RWPE1 (cell line): Measurements from ENCODE around the gene GALNTL6.
"Not testable (repeated sequence)": the region's sequence is repeated elsewhere in the genome, so short reads cannot be mapped to it uniquely, and the experiment has no call there.

Experiments
- CTCF ChIA-PET: fragments of 350-600 bp; sonication (Branson Sonifier 250); formaldehyde crosslinking; extraction: SDS; loops from one replicate; lab custom pipeline; 2021; lab: Yijun Ruan, JAX
- POLR2A ChIA-PET: fragments of 400-600 bp; formaldehyde crosslinking; extraction: SDS; loops from one replicate; lab custom pipeline; 2020; ENCODE audit warnings: antibody characterized with exemption; ENCODE audit not compliant: low non-redundant PET; lab: Yijun Ruan, JAX
- DNase-seq: peaks from one replicate; pipeline ENCODE4 v3.0.0; 2012; ENCODE audit warnings: low spot score
- H3K27ac ChIP-seq: fragments of 450-650 bp; 2 replicates; pipeline ENCODE4 v1.5.1; 2017
- TF ChIP-seq, protein P1 (sequence below): fragments of 450-650 bp; conservative IDR thresholded peaks from 2 replicates; pipeline ENCODE4 v1.5.1; 2017; ENCODE audit warnings: low read depth, mild to moderate bottlenecking

GALNTL6 gene

DNA sequence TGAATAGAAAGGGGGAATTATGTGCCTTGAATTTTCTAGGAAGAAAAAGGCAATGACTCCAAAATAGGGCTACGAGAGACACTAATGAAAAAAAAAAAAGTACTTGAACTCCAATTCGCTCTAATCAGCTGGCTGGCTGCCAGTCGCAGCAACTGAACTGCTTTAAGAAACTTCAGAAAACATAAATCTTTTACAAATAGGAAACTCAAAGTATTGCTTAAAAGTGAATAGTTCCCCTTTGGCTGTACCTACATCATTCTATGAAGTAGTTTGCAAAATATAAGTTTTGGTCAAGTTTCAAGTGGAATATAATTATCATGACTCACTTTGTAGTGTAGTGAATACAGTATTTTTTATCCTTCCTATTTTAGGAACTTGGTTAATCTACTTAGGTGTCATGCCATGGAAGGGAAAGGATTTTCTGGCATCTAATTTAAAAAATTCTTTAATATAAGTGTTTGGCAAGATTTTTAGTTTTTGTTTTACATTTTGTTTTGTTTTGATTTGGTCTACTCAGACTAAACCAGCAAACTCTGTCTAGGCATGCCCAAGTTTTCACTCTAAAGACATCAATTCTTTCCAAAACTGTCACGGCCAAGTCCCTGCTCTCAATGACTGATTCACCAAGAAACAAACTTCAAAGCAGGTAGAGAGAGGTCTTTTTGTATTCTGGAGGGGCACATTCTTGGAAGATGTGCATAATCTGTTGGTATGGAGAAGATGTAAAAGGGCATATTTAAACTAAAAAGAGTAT is 973.0 kb downstream of the GALNTL6 start:
- no peak for DNase-seq
- H3K27ac ChIP-seq, result no peak overlapping the region
- POLR2A ChIA-PET, result no interaction called here
- TF ChIP-seq, protein P1, sequence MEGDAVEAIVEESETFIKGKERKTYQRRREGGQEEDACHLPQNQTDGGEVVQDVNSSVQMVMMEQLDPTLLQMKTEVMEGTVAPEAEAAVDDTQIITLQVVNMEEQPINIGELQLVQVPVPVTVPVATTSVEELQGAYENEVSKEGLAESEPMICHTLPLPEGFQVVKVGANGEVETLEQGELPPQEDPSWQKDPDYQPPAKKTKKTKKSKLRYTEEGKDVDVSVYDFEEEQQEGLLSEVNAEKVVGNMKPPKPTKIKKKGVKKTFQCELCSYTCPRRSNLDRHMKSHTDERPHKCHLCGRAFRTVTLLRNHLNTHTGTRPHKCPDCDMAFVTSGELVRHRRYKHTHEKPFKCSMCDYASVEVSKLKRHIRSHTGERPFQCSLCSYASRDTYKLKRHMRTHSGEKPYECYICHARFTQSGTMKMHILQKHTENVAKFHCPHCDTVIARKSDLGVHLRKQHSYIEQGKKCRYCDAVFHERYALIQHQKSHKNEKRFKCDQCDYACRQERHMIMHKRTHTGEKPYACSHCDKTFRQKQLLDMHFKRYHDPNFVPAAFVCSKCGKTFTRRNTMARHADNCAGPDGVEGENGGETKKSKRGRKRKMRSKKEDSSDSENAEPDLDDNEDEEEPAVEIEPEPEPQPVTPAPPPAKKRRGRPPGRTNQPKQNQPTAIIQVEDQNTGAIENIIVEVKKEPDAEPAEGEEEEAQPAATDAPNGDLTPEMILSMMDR, result no peak
- CTCF ChIA-PET, result no interaction called here

DNA sequence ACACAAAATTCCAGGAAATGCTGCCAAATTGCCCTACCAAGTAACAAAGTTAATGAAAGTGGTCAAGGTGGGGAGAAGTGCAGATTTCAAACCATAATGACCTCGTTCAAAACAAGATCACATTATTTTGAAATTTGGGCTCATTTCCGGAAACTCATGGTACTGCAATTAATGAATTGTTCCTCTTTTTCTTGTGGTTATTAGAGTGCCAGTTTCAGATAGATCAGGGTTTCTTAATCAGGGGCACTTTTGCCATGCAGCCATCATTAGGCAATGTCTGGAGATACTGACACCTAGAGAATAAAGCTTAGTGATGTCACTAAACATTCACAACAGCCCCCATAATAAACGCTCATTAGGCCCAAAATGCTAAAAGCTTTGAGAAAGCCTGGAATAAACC is 973.9 kb downstream of the GALNTL6 start:
- CTCF ChIA-PET, result no interaction called here
- H3K27ac ChIP-seq, result no peak overlapping the region
- POLR2A ChIA-PET, result no interaction called here
- DNase-seq, result no peak
- TF ChIP-seq, protein P1, result no peak

DNA sequence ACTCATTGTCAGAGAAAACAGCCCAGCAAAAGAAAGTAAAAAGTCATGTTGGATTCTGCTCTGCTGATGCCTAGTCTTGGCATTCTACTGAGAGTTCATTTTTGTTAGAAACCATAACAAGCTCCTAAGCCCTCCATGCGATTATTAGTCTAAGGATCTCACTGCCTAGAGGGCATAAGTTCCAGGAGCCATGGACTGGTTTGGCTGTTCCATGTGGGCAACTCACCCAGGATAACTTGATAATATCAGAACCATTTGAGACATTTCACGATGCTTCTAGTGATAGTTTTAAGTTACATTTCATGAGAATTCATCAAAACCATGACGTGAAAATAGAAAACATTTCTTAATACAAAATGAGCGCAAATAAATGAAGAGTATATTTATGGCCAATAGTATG is 978.6 kb downstream of the GALNTL6 start:
- H3K27ac ChIP-seq, result no peak overlapping the region
- no peak for DNase-seq
- TF ChIP-seq, protein P1, result no peak
- ChIA-PET POLR2A (no interaction called here), CTCF (no interaction called here)

DNA sequence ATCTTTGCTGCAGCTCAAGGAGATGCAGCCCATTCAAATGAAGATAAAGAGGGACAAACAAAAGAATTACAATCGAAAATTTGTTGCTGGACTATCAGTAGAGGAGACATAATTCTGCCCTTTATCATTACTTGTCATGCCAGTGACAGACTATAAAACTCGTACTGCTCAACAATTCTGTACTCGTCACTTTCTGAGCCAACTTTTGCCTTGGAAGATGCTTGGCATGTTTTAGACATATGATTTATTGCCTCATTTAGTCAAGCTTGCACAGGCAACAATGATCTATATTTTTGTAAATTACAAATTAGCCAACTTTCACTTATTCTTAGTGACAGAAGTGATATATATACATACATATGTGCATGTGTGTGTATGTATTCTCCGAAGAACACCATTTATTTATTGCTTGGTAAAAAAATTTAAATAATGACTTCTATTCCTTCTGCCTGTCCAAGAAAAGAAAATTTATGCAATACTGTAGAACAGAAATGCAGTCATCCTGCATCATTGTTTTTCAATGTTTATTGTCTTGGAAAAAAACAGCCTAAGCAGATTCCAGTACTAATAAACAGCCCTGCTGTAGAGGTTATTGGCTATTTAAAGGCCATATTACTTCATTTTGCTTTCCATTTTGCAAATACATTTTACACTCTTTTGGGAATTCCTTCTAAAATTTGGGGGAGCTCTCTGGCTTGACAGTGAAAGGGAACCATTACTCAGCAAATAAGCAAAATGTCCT is 980.5 kb downstream of the GALNTL6 start:
- POLR2A ChIA-PET, result no interaction called here

DNA sequence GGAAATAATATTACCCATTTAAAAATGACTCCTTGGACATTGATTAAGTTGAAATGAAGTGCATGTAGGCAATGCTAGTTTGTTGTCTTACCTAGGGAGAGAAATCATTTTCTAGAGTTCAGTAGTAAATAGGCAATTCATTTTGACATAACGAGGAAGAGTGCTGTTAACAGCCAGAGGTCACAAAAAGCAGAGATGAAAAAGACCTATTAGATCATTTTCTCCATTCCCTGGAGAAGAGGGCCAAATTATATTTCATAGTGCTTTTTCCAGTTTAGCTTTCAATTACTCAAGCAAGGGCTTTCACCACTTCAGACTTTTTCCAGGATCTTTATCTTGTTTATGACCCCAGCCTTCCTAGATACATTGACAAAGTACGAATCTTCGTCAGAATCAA is 981.1 kb downstream of the GALNTL6 start:
- ChIA-PET POLR2A (no interaction called here), CTCF (interaction anchor here (0.6 kb wide), 1 partner anchor 201 kb away, joined by 3 read pairs; no protein-coding TSS in a partner anchor)
- TF ChIP-seq, protein P1, result no peak
- DNase-seq, result no peak
- H3K27ac ChIP-seq, result no peak overlapping the region

More for the DNA sequence above, 980.5 kb downstream of the GALNTL6 start:
- no peak overlapping the region for H3K27ac ChIP-seq
- TF ChIP-seq, protein P1, result no peak
- CTCF ChIA-PET, result interaction anchor here (0.6 kb wide), 1 partner anchor 200 kb away, joined by 3 read pairs; no protein-coding TSS in a partner anchor
- DNase-seq, result no peak

DNA sequence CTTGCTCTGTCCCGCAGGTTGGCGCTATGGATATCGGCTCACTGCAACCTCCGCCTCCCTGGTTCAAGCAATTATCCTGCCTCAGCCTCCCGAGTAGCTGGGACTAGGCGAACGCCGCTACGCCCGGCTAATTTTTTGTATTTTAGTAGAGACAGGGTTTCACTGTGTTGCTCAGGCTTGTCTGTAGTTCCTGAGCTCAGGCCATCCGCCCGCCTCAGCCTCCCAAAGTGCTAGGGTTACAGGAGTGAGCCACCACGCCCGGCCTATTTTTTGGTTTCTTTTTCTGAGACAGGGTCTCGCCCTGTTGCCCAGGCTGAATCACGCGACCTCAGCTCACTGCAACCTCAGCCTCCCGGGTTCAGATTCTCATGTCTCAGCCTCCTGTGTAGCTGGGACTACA is 984.1 kb downstream of the GALNTL6 start:
- DNase-seq, CTCF ChIA-PET, POLR2A ChIA-PET, H3K27ac ChIP-seq: not testable (repeated sequence)
